ENCODE data around the gene CKAP4.

Gene CKAP4

GRCh38 chr12:106239951-106240335, 7.9 kb downstream of the CKAP4 start:
- no peak for DNase-seq (ENCODE audit: low spot score)

GRCh38 chr12:106239241-106239950, 8.4 kb downstream of the CKAP4 start:
- no peak for DNase-seq (ENCODE audit: low spot score)

- DNase-seq (ENCODE audit: low spot score): no peak
Observed at GRCh38 chr12:106238146-106238545, 9.7 kb downstream of the CKAP4 start.

- no peak for DNase-seq (ENCODE audit: low spot score)
Observed at GRCh38 chr12:106235770-106236169, 12.1 kb downstream of the CKAP4 start.

- DNase-seq (ENCODE audit: low spot score): no peak
Observed at GRCh38 chr12:106234449-106234848, 13.4 kb downstream of the CKAP4 start.

GRCh38 chr12:106233011-106233410, 14.8 kb downstream of the CKAP4 start:
- DNase-seq (ENCODE audit: low spot score): no peak

GRCh38 chr12:106229036-106229591, 18.7 kb downstream of the CKAP4 start:
- DNase-seq (ENCODE audit: low spot score): no peak

GRCh38 chr12:106228320-106228710, 19.5 kb downstream of the CKAP4 start:
- no peak for DNase-seq (ENCODE audit: low spot score)

GRCh38 chr12:106227641-106228319, 20.0 kb downstream of the CKAP4 start:
- DNase-seq (ENCODE audit: low spot score): peak; percentile 43

- DNase-seq (ENCODE audit: low spot score): peak; percentile 64
Observed at GRCh38 chr12:106226884-106227640, 20.8 kb downstream of the CKAP4 start.

- DNase-seq (ENCODE audit: low spot score): no peak
Observed at GRCh38 chr12:106224355-106224706, 23.5 kb downstream of the CKAP4 start.

- DNase-seq (ENCODE audit: low spot score): peak; percentile 67
Observed at GRCh38 chr12:106223485-106224354, 24.1 kb downstream of the CKAP4 start.

GRCh38 chr12:106220536-106220935, 27.3 kb downstream of the CKAP4 start:
- DNase-seq (ENCODE audit: low spot score): peak; percentile 45

- DNase-seq (ENCODE audit: low spot score): no peak
Observed at GRCh38 chr12:106219043-106219442, 28.8 kb downstream of the CKAP4 start.

GRCh38 chr12:106217706-106218105, 30.1 kb downstream of the CKAP4 start:
- no peak for DNase-seq (ENCODE audit: low spot score)

- no peak for DNase-seq (ENCODE audit: low spot score)
Observed at GRCh38 chr12:106214571-106214970, 33.2 kb downstream of the CKAP4 start.

- peak; percentile 27 for DNase-seq (ENCODE audit: low spot score)
Observed at GRCh38 chr12:106213662-106214061, 34.2 kb downstream of the CKAP4 start.

GRCh38 chr12:106211973-106212372, 35.8 kb downstream of the CKAP4 start:
- DNase-seq (ENCODE audit: low spot score): no peak

- peak; percentile 40 for DNase-seq (ENCODE audit: low spot score)
Observed at GRCh38 chr12:106205208-106206069, 42.4 kb downstream of the CKAP4 start.

GRCh38 chr12:106204312-106204711, 43.5 kb downstream of the CKAP4 start:
- no peak for DNase-seq (ENCODE audit: low spot score)
